Gastroesophageal sphincter (tissue), 4 donors: Measurements from ENCODE around the gene TMEM171. TPM values are rescaled to one million over a fixed set of nuclear protein-coding genes. Genes with fewer than 3 reads are reported as not detected.

Source experiments
- ATAC-seq: fragments of 150-250 bp; one replicate; pipeline ENCODE4 v1.9.1; 2016; ENCODE audit warnings: mild to moderate bottlenecking, moderate library complexity
- H3K27ac ChIP-seq, 4 donors: fragments of 200-600 bp; sonication (generic) in 3 of 4; 1 replicate in 3 of 4; 2 replicates in 1 of 4; pipeline ENCODE4 v1.5.1; 2016 to 2019
- H3K27me3 ChIP-seq: fragments of 200-600 bp; sonication (generic); one replicate; pipeline ENCODE4 v1.5.1; 2019
- H3K36me3 ChIP-seq, 2 donors: fragments of 200-600 bp; sonication (generic); one replicate each; pipeline ENCODE4 v1.5.1; 2019; ENCODE audit warnings: control low read depth in 1 of 2
- H3K4me1 ChIP-seq, 3 donors: fragments of 200-600 bp; sonication (generic); 1 replicate in 2 of 3; 2 replicates in 1 of 3; pipeline ENCODE4 v1.5.1; 2016 to 2019; ENCODE audit warnings: control low read depth in 2 of 3
- H3K4me3 ChIP-seq, 2 donors: fragments of 200-600 bp; sonication (generic); one replicate each; pipeline ENCODE4 v1.5.1; 2019; ENCODE audit warnings: mild to moderate bottlenecking in 1 of 2, moderate library complexity in 1 of 2
- H3K9me3 ChIP-seq, 3 donors: fragments of 200-600 bp; sonication (generic); one replicate each; pipeline ENCODE4 v1.5.1; 2017 to 2019; ENCODE audit warnings: control low read depth in 2 of 3
- EP300 ChIP-seq: sonication (generic); formaldehyde crosslinking; IDR thresholded peaks from one replicate; pipeline ENCODE4 v1.6.1; 2017; ENCODE audit warnings: antibody characterized with exemption, mild to moderate bottlenecking
- POLR2A ChIP-seq, 2 donors: fragments of 450-650 bp; IDR thresholded peaks; one replicate each; pipeline ENCODE4 v1.6.1; 2017; ENCODE audit warnings: antibody characterized with exemption in 2 of 2, mild to moderate bottlenecking in 2 of 2, moderate library complexity in 1 of 2
- POLR2AphosphoS5 ChIP-seq: sonication (generic); formaldehyde crosslinking; IDR thresholded peaks from one replicate; pipeline ENCODE4 v1.6.1; 2017; ENCODE audit warnings: antibody characterized with exemption
- WGBS, 2 donors: methylation state at CpG; one replicate each; pipeline ENCODE4 v1.1.5; 2018; ENCODE audit warnings: low coverage in 1 of 2; 5-methylcytosine and 5-hydroxymethylcytosine counted together
- total RNA-seq, 4 donors: library from RNA; depleted of rRNA; stranded (reverse); fragments of >200 nt; gene quantifications; one replicate each; pipeline ENCODE4 v1.1.0, GENCODE V29; 2016
- TF ChIP-seq, protein P1 (sequence below), 4 experiments: fragments of 200-600 bp in 2 of 4; fragments of 450-650 bp in 2 of 4; sonication (generic) in 1 of 4; IDR thresholded peaks; one replicate each; pipeline ENCODE4 v1.5.1; 2017 to 2019; ENCODE audit warnings: antibody characterized with exemption in 4 of 4, mild to moderate bottlenecking in 2 of 4, moderate library complexity in 2 of 4

The TMEM171 gene
- total RNA-seq, 4 donors from 2014 or later, result 0.84 TPM; not detected in 3

DNA sequence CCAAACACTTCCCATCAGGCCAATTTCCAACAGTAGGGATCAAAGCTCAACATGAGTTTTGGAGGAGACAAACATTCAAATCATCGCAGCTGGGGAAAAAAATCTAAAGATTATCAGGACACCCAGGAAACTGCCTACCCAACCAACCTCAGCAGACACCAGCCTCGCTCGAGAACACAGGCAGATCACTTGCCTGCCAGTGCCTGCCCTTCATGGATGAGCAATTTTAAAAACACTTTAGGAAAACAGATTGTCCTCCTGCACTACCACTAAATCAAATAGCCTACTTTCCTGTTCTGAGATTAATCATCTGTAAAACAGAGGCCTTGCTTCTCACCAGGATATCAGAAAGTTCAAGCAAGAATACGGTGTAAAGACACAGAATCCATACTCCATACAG lies 37.9 kb downstream of the TMEM171 start:
- Histone ChIP-seq H3K36me3 (no peaks in the 10 kb centered on the region), H3K27ac (no peak overlapping the region), H3K4me3 (no peak overlapping the region), H3K4me1 (no peaks in the 10 kb centered on the region), H3K27me3 (peaks cover 6% of the 10 kb centered on the region), H3K9me3 (no peaks in the 10 kb centered on the region)
- TF ChIP-seq, protein P1, sequence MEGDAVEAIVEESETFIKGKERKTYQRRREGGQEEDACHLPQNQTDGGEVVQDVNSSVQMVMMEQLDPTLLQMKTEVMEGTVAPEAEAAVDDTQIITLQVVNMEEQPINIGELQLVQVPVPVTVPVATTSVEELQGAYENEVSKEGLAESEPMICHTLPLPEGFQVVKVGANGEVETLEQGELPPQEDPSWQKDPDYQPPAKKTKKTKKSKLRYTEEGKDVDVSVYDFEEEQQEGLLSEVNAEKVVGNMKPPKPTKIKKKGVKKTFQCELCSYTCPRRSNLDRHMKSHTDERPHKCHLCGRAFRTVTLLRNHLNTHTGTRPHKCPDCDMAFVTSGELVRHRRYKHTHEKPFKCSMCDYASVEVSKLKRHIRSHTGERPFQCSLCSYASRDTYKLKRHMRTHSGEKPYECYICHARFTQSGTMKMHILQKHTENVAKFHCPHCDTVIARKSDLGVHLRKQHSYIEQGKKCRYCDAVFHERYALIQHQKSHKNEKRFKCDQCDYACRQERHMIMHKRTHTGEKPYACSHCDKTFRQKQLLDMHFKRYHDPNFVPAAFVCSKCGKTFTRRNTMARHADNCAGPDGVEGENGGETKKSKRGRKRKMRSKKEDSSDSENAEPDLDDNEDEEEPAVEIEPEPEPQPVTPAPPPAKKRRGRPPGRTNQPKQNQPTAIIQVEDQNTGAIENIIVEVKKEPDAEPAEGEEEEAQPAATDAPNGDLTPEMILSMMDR (IDR thresholded peaks at IDR 0.05), result no peak
- TF ChIP-seq EP300, result no peak
- no peak for TF ChIP-seq POLR2A (IDR thresholded peaks at IDR 0.05)
- no peak for TF ChIP-seq POLR2AphosphoS5
- WGBS, 2 donors, result 80 to 94% methylated on average over 3 of the region's 4 CpGs
- no peak for ATAC-seq

DNA sequence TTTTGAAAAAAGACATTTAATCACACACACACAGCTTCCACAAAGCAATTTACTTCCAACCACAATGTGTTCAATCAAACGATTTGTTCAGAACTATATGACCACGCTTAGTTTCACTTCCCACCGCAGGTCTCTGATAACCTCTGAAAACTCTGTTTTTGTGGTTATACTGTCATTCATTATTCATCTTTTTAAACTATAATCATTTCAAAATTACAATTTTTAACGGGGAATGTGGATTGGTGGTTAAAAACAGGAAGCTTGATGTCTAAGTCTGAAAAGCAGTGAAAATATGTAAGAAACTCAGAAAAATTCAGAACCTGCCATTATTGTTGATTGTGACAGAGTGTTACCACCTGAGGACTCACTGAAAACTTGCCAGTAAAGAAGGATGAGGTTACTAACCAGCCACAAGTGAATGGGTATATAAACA lies 39.9 kb downstream of the TMEM171 start:
- H3K27me3 ChIP-seq, result peaks cover 11% of the 10 kb centered on the region
- no peak for TF ChIP-seq EP300
- TF ChIP-seq POLR2A (IDR thresholded peaks at IDR 0.05), result no peak
- H3K4me3 ChIP-seq, result no peak overlapping the region
- H3K27ac ChIP-seq, result no peak overlapping the region
- H3K9me3 ChIP-seq, result no peaks in the 10 kb centered on the region
- 59 to 75% methylated on average over 4 of the region's 4 CpGs for WGBS, 2 donors
- H3K36me3 ChIP-seq, result no peaks in the 10 kb centered on the region
- H3K4me1 ChIP-seq, result no peaks in the 10 kb centered on the region
- no peak for ATAC-seq

DNA sequence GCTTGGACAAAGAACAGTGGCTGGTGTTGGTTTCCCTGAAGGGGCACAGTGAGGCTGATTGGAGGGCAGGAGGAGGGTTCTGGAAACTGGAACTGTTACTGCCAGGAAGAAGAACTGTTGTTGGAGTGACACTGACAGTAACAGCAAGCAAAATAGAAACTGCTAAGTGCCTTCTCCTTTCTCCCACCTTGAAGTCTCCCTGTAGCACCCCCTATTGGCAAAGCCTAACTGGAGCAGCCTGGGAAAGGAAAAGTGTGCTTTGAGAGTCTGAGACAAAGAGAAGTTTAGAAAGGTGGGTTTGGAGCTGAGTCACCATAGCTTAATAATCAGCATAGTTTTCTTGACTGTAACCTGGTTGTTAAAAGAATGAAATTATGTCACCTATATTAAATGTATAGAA lies 50.1 kb downstream of the TMEM171 start:
- Histone ChIP-seq H3K36me3 (no peaks in the 10 kb centered on the region), H3K9me3 (peaks cover 0 to 7% (median 0%) of the 10 kb centered on the region in 3 donors), H3K4me1 (no peaks in the 10 kb centered on the region), H3K4me3 (no peak overlapping the region), H3K27me3 (peaks cover 32% of the 10 kb centered on the region), H3K27ac (no peak overlapping the region)
- no peak for ATAC-seq
- TF ChIP-seq POLR2A (IDR thresholded peaks at IDR 0.05) (no peak), EP300 (no peak), POLR2AphosphoS5 (no peak)
- TF ChIP-seq, protein P1 (IDR thresholded peaks at IDR 0.05), result no peak

DNA sequence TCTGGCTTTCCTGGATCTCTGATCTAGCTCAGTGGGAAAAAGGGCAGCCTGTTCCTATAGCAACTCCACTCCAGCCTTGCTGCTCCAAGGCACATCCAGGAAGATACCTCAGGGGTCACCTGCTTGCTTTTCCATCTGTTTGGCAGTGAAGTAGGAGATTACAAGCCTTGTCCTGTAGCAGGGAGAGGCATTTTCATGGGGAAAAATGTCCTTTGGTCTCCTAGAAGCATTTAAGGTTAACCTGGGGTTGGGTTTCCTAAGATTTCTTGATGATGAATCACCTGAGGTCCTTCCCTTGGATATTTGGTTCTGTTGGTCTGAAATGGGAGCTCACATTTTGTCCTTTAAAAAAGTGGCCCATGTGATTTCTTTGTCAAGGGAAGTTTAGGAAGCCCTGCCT lies 51.1 kb downstream of the TMEM171 start:
- H3K4me3 ChIP-seq, result no peak overlapping the region
- ATAC-seq, result no peak
- H3K36me3 ChIP-seq, result no peaks in the 10 kb centered on the region
- TF ChIP-seq POLR2A (IDR thresholded peaks at IDR 0.05) (no peak), EP300 (no peak), POLR2AphosphoS5 (no peak)
- TF ChIP-seq, protein P1 (IDR thresholded peaks at IDR 0.05), result no peak
- H3K27me3 ChIP-seq, result peaks cover 40% of the 10 kb centered on the region
- peaks cover 0 to 7% (median 0%) of the 10 kb centered on the region in 3 donors for H3K9me3 ChIP-seq
- no peaks in the 10 kb centered on the region for H3K4me1 ChIP-seq
- H3K27ac ChIP-seq, result no peak overlapping the region

DNA sequence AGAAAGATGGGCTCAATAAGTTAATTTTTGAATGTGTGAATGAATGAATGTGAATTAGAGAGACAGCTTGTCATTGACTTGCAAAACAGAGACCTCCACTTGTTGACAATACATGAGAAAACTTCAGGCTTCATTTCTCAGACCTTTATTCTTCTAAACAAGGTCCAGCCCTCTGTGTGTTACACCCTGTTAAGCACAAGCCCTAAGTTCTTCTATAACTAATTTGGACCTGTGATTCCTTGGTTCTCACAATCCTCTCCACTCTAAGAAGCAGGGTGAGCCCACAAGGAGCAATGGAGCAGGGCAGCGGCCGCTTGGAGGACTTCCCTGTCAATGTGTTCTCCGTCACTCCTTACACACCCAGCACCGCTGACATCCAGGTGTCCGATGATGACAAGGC lies 52.6 kb downstream of the TMEM171 start, which contains the start of gene TMEM174:
TMEM174 (plus strand) TSS at position 243 of the 400 bp plus-strand sequence; CDS start at position 294, 51 bp downstream.
- Histone ChIP-seq H3K27ac (no peak within 1 kb of the TSS), H3K27me3 (peaks cover 50% of the 10 kb centered on the region), H3K4me3 (no peak within 1 kb of the TSS), H3K4me1 (no peaks in the 10 kb centered on the region), H3K9me3 (peaks cover 0 to 7% (median 0%) of the 10 kb centered on the region in 3 donors), H3K36me3 (no peaks in the 10 kb centered on the region)
- ATAC-seq, result no peak
- WGBS, 2 donors, result 83 to 89% methylated on average over 5 of the region's 5 CpGs
- TF ChIP-seq POLR2AphosphoS5, result no peak
- TF ChIP-seq POLR2A (IDR thresholded peaks at IDR 0.05), result no peak

DNA sequence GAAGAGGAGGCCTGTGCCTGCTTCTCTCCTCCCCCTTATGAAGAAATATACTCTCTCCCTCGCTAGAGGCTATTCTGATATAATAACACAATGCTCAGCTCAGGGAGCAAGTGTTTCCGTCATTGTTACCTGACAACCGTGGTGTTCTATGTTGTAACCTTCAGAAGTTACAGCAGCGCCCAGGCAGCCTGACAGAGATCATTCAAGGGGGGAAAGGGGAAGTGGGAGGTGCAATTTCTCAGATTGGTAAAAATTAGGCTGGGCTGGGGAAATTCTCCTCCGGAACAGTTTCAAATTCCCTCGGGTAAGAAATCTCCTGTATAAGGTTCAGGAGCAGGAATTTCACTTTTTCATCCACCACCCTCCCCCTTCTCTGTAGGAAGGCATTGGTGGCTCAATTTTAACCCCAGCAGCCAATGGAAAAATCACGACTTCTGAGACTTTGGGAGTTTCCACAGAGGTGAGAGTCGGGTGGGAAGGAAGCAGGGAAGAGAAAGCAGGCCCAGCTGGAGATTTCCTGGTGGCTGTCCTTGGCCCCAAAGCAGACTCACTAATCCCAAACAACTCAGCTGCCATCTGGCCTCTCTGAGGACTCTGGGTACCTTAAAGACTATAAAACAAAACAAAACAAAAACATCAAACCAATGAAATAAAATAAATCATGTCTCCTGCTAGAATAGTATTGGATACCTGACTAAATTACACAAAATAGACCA lies 53.9 kb downstream of the TMEM171 start:
- no peak overlapping the region for H3K27ac ChIP-seq
- no peak for TF ChIP-seq POLR2A (IDR thresholded peaks at IDR 0.05)
- no peaks in the 10 kb centered on the region for H3K36me3 ChIP-seq
- ATAC-seq, result no peak
- H3K9me3 ChIP-seq, result peaks cover 0 to 7% (median 0%) of the 10 kb centered on the region in 3 donors
- peaks cover 54% of the 10 kb centered on the region for H3K27me3 ChIP-seq
- H3K4me3 ChIP-seq, result no peak overlapping the region
- no peaks in the 10 kb centered on the region for H3K4me1 ChIP-seq
- WGBS, 2 donors, result 85% methylated on average over 5 of the region's 8 CpGs; no CpG with 5 or more reads in 1 of the 2 donors
